Heart left ventricle (tissue), 13 donors: Measurements from ENCODE around the gene DHRS4L2.
"Not testable (repeated sequence)": the region's sequence is repeated elsewhere in the genome, so short reads cannot be mapped to it uniquely, and the experiment has no call there.

Source experiments
- CTCF ChIP-seq, 12 donors: fragments of 200-600 bp; sonication (generic) in 4 of 12; IDR thresholded peaks; one replicate each; pipeline versions ENCODE4 v1.5.0 to v1.8.0; 2018 to 2022; ENCODE audit warnings: antibody characterized with exemption in 12 of 12, mild to moderate bottlenecking in 5 of 12
- POLR2A ChIP-seq, 2 donors: fragments of 450-650 bp; IDR thresholded peaks; one replicate each; pipeline ENCODE4 v1.6.1; 2017; ENCODE audit warnings: antibody characterized with exemption in 2 of 2, mild to moderate bottlenecking in 2 of 2, moderate library complexity in 2 of 2
- donor health status: ischemic (EF 13 %, LVEDD 7.1; RV severe dilation, severe dysfunction).
- donor health status: DM: no; HTN: yes; CAD: no.
- donor health status: DM: no; HTN: no; CAD: no.
- donor health status: ischemic (EF 25% LVEDD 6.9; RV normal size, moderate dysfunction).
- donor health status: ischemic (EF 25% LVEDD 5.7; RV mildly dilated, moderate dysfunction).
- donor health status: ischemic (EF 35%, LVEDD 5.7; RV mildly dilated, moderate dysfunction).
- donor health status: nonischemic (EF 11% LVEDD 7.7; RV severe dilation, severe dysfunction).
- donor health status: DM: yes; HTN: yes; CAD: no.
- donor health status: PGD.
- donor health status: ischemic (EF 29% LVEDD 5.4; RV normal size, mild dysfunction).
- donor health status: nonischemic (EF 23%, LVEDD 6.1; RV moderate dilation, normal function).

- TF ChIP-seq POLR2A, CTCF (IDR thresholded peaks at IDR 0.05): not testable (repeated sequence)
Observed at GRCh38 chr14:23981951-23982813, 6.5 kb upstream of the DHRS4L2 start.
